HEK293 (cell line): ENCODE results near the gene RPP38.

Experiments used
- AEBP2 ChIP-seq: fragments of 450-650 bp; formaldehyde crosslinking; IDR thresholded peaks from 2 replicates; pipeline ENCODE4 v1.5.1; 2016; ENCODE audit warnings: missing biosample characterization, missing genetic modification characterization, borderline replicate concordance
- CTCF ChIP-seq: fragments of 450-650 bp; formaldehyde crosslinking; IDR thresholded peaks from 2 replicates; pipeline ENCODE4 v1.5.1; 2016; ENCODE audit warnings: missing biosample characterization, missing genetic modification characterization
- SETDB1 ChIP-seq: IDR thresholded peaks from one replicate; pipeline ENCODE4 v1.6.1; 2017; ENCODE audit warnings: mild to moderate bottlenecking, low read length, moderate library complexity, mixed read lengths; ENCODE audit not compliant: insufficient read length
- ZBTB7A ChIP-seq: fragments of 450-650 bp; formaldehyde crosslinking; IDR thresholded peaks from 2 replicates; pipeline ENCODE4 v1.5.1; 2016; ENCODE audit warnings: low read depth, missing biosample characterization, missing genetic modification characterization
- ZNF10 ChIP-seq: fragments of 450-650 bp; formaldehyde crosslinking; IDR thresholded peaks from 2 replicates; pipeline ENCODE4 v1.5.1; 2017; ENCODE audit warnings: missing biosample characterization, missing genetic modification characterization
- ZNF16 ChIP-seq: fragments of 450-650 bp; formaldehyde crosslinking; IDR thresholded peaks from 2 replicates; pipeline ENCODE4 v1.5.1; 2016; ENCODE audit warnings: low read depth, missing biosample characterization, missing genetic modification characterization

DNA sequence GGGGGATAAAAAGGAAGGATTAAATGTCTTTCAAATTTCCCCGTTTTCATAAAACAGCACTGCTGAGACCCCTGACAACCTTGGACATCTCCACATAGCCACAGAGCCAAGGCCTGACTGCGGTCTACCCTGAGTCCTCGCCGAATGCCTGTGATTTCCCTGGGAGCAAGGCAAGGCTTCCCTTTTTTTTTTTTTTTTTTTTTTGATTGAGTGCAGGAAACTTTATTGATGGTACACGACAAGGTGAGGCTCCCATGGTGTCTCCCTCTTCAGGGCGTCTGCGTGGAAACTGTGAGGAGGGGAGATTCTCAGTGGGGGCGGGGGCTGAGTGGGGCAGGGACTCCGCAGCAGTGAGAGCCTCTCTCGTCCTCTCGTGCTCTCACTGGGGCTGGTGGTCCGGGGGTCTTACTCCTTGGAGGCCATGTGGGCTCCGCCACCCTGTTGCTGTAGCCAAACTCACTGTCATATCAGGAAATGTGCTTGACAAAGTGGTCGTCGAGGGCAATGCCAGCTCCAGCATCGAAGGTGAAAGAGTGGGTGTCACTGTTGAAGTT, 4.2 kb upstream of the RPP38 start:
- TF ChIP-seq ZBTB7A (tag by site-specific recombination), result no peak
- no peak for TF ChIP-seq AEBP2 (tag by site-specific recombination)
- no peak for TF ChIP-seq ZNF16 (tag by site-specific recombination)
- no peak for TF ChIP-seq CTCF (tag by site-specific recombination)
- no peak for TF ChIP-seq SETDB1
- TF ChIP-seq ZNF10 (tag by site-specific recombination), result no peak
